K562 (cell line): ENCODE results near the gene KCNJ14. TPM values are rescaled to one million over a fixed set of nuclear protein-coding genes. Genes with fewer than 3 reads are reported as not detected.

ENCODE experiments used
- ARID2 ChIP-seq: fragments of 450-650 bp; IDR thresholded peaks from 2 replicates; pipeline ENCODE4 v1.6.1; 2017; ENCODE audit warnings: antibody characterized with exemption, mild to moderate bottlenecking
- ASH1L ChIP-seq: fragments of 450-650 bp; IDR thresholded peaks from 2 replicates; pipeline ENCODE4 v1.6.1; 2018; ENCODE audit warnings: borderline replicate concordance, mild to moderate bottlenecking, low read depth; ENCODE audit not compliant: partially characterized antibody
- CHD1 ChIP-seq: fragments of 200-600 bp; sonication (generic); IDR thresholded peaks from one replicate; pipeline ENCODE4 v1.6.1; 2012; ENCODE audit warnings: mild to moderate bottlenecking, moderate library complexity, low read length, inconsistent platforms
- DEAF1 ChIP-seq: fragments of 450-650 bp; formaldehyde crosslinking; IDR thresholded peaks from 2 replicates; pipeline ENCODE4 v1.4.0; 2020; ENCODE audit warnings: mild to moderate bottlenecking, moderate library complexity
- FOXM1 ChIP-seq, 2 experiments: fragments of 450-650 bp in 1 of 2; sonication (generic) in 1 of 2; formaldehyde crosslinking in 1 of 2; IDR thresholded peaks; 2 replicates each; pipeline versions ENCODE4 v1.6.1 to v1.9.0; 2017 to 2022; ENCODE audit warnings: low read depth in 2 of 2, mild to moderate bottlenecking in 2 of 2, missing genetic modification reagents in 1 of 2, moderate library complexity in 1 of 2
- KLF1 ChIP-seq: fragments of 450-650 bp; IDR thresholded peaks from 2 replicates; pipeline ENCODE4 v1.6.1; 2016; ENCODE audit warnings: missing genetic modification characterization, missing compliant biosample characterization
- NFATC3 ChIP-seq: fragments of 450-650 bp; IDR thresholded peaks from 2 replicates; pipeline ENCODE4 v1.6.1; 2017; ENCODE audit warnings: mild to moderate bottlenecking
- NFYB ChIP-seq: IDR thresholded peaks from 2 replicates; pipeline ENCODE4 v1.6.1; 2011; ENCODE audit warnings: mild to moderate bottlenecking, moderate library complexity; ENCODE audit not compliant: insufficient read length; ENCODE audit errors: extremely low read depth
- RHOXF2B ChIP-seq: fragments of 250-450 bp; sonication (Bioruptor Pico); conservative IDR thresholded peaks from 2 replicates; pipeline ENCODE4 v1.5.1; 2021
- RNF2 ChIP-seq: sonication (generic); IDR thresholded peaks from 2 replicates; pipeline ENCODE4 v1.6.1; 2016
- SRSF1 ChIP-seq: fragments of 200-400 bp; formaldehyde crosslinking; IDR thresholded peaks from 2 replicates; pipeline ENCODE4 v1.6.1; 2017; ENCODE audit warnings: mild to moderate bottlenecking, low read depth, low read length, moderate library complexity
- TRIM28 ChIP-seq: fragments of 450-650 bp; IDR thresholded peaks from 2 replicates; pipeline ENCODE4 v1.6.1; 2017
- ZBTB17 ChIP-seq: fragments of 450-650 bp; formaldehyde crosslinking; IDR thresholded peaks from 2 replicates; pipeline ENCODE4 v1.4.0; 2020; ENCODE audit warnings: mild to moderate bottlenecking
- ZBTB43 ChIP-seq: sonication (generic); formaldehyde crosslinking; IDR thresholded peaks from 2 replicates; pipeline ENCODE4 v1.8.0; 2023; ENCODE audit warnings: mild to moderate bottlenecking, missing genetic modification reagents
- ZNF263 ChIP-seq: sonication (generic); formaldehyde crosslinking; IDR thresholded peaks from 2 replicates; pipeline ENCODE4 v1.8.0; 2022; ENCODE audit warnings: mild to moderate bottlenecking, missing genetic modification reagents, borderline replicate concordance
- ZNF3 ChIP-seq: fragments of 250-450 bp; sonication (Bioruptor Pico); IDR thresholded peaks from 2 replicates; pipeline ENCODE4 v1.5.0; 2021; ENCODE audit warnings: mild to moderate bottlenecking, moderate library complexity
- polyA plus RNA-seq, 8 experiments: library from polyadenylated mRNA; depleted of rRNA in 4 of 8; stranded (reverse) in 5 of 8; unstranded in 3 of 8; fragments of >200 nt; fragmentation: Nextera tagmentation in 2 of 8; fragmentation: Illumina TruSeq in 1 of 8; extraction: Ambion mirVana in 2 of 8; extraction: Trizol in 1 of 8; gene quantifications; 2 replicates each; pipeline versions ENCODE4 v1.2.1 to v1.2.3, GENCODE V29; 2011 to 2014; ENCODE audit warnings: inconsistent platforms in 1 of 8, missing spikeins in 1 of 8
- total RNA-seq, 7 experiments: library from RNA; depleted of rRNA in 6 of 7; stranded (reverse); fragments of >200 nt in 6 of 7; fragmentation: Illumina TruSeq in 2 of 7; extraction: Trizol in 2 of 7; gene quantifications; 2 replicates each; pipeline versions ENCODE4 v1.2.1 to v1.2.3, GENCODE V29; 2011 to 2021; ENCODE audit warnings: low replicate concordance in 1 of 7
- TF ChIP-seq, protein P1 (sequence below): sonication (generic); formaldehyde crosslinking; IDR thresholded peaks from 2 replicates; pipeline ENCODE4 v1.9.0; 2022; ENCODE audit warnings: mild to moderate bottlenecking, missing genetic modification reagents
- TF ChIP-seq, protein P2 (sequence below): fragments of 250-450 bp; sonication (Bioruptor Pico); IDR thresholded peaks from 2 replicates; pipeline ENCODE4 v1.5.0; 2020; ENCODE audit warnings: mild to moderate bottlenecking
- TF ChIP-seq, protein P3 (sequence below): sonication (generic); formaldehyde crosslinking; IDR thresholded peaks from 2 replicates; pipeline ENCODE4 v1.8.1; 2022; ENCODE audit warnings: missing genetic modification reagents

The KCNJ14 gene
- total and polyA plus RNA-seq, 9 of the 15 experiments (the other 6 are each of a cell fraction or from before 2014, with no cell fraction given), result 0.15 to 1.6 (median 0.49) TPM

- TF ChIP-seq ZNF263 (CRISPR knock-in tag), result peak; percentile 94
- 0 out of 2 replicates have a peak, but pooled peaks have one; percentile 17 for TF ChIP-seq FOXM1 (IDR thresholded peaks at IDR 0.05; ENCODE audit: low read depth)
- TF ChIP-seq FOXM1 (CRISPR knock-in tag; IDR thresholded peaks at IDR 0.05; ENCODE audit: low read depth), result no peak
- TF ChIP-seq DEAF1 (CRISPR knock-in tag), result no peak
- TF ChIP-seq CHD1, result no peak
- TF ChIP-seq ARID2, result 0 out of 2 replicates have a peak, but pooled peaks have one; percentile 47
- TF ChIP-seq NFATC3, result peak; percentile 66; the same call in 1 of the 2 replicates
- TF ChIP-seq RHOXF2B (CRISPR knock-in tag), result no peak
- no peak for TF ChIP-seq SRSF1
- no peak for TF ChIP-seq ZBTB17 (CRISPR knock-in tag)
- TF ChIP-seq NFYB, result no peak
- TF ChIP-seq RNF2, result peak; percentile 23; the same call in 1 of the 2 replicates
- TF ChIP-seq, protein P1, sequence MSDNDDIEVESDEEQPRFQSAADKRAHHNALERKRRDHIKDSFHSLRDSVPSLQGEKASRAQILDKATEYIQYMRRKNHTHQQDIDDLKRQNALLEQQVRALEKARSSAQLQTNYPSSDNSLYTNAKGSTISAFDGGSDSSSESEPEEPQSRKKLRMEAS, result no peak; the same call in 1 of the 2 replicates
- peak; percentile 99; the same call in 1 of the 2 replicates for TF ChIP-seq TRIM28
- TF ChIP-seq, protein P2, sequence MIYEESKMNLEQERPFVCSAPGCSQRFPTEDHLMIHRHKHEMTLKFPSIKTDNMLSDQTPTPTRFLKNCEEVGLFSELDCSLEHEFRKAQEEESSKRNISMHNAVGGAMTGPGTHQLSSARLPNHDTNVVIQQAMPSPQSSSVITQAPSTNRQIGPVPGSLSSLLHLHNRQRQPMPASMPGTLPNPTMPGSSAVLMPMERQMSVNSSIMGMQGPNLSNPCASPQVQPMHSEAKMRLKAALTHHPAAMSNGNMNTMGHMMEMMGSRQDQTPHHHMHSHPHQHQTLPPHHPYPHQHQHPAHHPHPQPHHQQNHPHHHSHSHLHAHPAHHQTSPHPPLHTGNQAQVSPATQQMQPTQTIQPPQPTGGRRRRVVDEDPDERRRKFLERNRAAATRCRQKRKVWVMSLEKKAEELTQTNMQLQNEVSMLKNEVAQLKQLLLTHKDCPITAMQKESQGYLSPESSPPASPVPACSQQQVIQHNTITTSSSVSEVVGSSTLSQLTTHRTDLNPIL (CRISPR knock-in tag), result no peak
- TF ChIP-seq, protein P3, sequence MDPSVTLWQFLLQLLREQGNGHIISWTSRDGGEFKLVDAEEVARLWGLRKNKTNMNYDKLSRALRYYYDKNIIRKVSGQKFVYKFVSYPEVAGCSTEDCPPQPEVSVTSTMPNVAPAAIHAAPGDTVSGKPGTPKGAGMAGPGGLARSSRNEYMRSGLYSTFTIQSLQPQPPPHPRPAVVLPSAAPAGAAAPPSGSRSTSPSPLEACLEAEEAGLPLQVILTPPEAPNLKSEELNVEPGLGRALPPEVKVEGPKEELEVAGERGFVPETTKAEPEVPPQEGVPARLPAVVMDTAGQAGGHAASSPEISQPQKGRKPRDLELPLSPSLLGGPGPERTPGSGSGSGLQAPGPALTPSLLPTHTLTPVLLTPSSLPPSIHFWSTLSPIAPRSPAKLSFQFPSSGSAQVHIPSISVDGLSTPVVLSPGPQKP (CRISPR knock-in tag), result no peak
- TF ChIP-seq ZBTB43, result no peak
- no peak for TF ChIP-seq ZNF3 (CRISPR knock-in tag)
- TF ChIP-seq ASH1L, result peak; percentile 40
- TF ChIP-seq KLF1, result peak; percentile 62; the same call in 1 of the 2 replicates
These were observed 46.3 kb downstream of the KCNJ14 start (continued) for GRCh38 chr19:48501494-48502349.
